HEK293 (cell line): ENCODE data around the gene SYNGR4.

Experiments
- BCL11A ChIP-seq: fragments of 450-650 bp; formaldehyde crosslinking; IDR thresholded peaks from 2 replicates; pipeline ENCODE4 v1.5.1; 2016; ENCODE audit warnings: low read depth, missing biosample characterization, missing genetic modification characterization
- ELK4 ChIP-seq: IDR thresholded peaks from 2 replicates; pipeline ENCODE4 v1.6.1; 2011; ENCODE audit warnings: mild to moderate bottlenecking, low read depth, low read length, borderline replicate concordance
- HOXC10 ChIP-seq: sonication (generic); formaldehyde crosslinking; IDR thresholded peaks from 2 replicates; pipeline ENCODE4 v1.8.1; 2023; ENCODE audit warnings: mild to moderate bottlenecking, missing genetic modification reagents
- KLF16 ChIP-seq: fragments of 450-650 bp; formaldehyde crosslinking; IDR thresholded peaks from 2 replicates; pipeline ENCODE4 v1.5.1; 2017; ENCODE audit warnings: missing biosample characterization, missing genetic modification characterization
- PRDM1 ChIP-seq: fragments of 450-650 bp; formaldehyde crosslinking; IDR thresholded peaks from 2 replicates; pipeline ENCODE4; 2016; ENCODE audit warnings: missing biosample characterization, missing genetic modification characterization
- PRDM2 ChIP-seq: fragments of 450-650 bp; formaldehyde crosslinking; IDR thresholded peaks from 2 replicates; pipeline ENCODE4 v1.5.1; 2016; ENCODE audit warnings: missing biosample characterization, missing genetic modification characterization, borderline replicate concordance
- PRDM4 ChIP-seq: fragments of 450-650 bp; formaldehyde crosslinking; IDR thresholded peaks from 2 replicates; pipeline ENCODE4 v1.5.1; 2017; ENCODE audit warnings: missing biosample characterization, missing genetic modification characterization
- ZNF10 ChIP-seq: fragments of 450-650 bp; formaldehyde crosslinking; IDR thresholded peaks from 2 replicates; pipeline ENCODE4 v1.5.1; 2017; ENCODE audit warnings: missing biosample characterization, missing genetic modification characterization
- ZNF133 ChIP-seq: fragments of 450-650 bp; formaldehyde crosslinking; IDR thresholded peaks from 2 replicates; pipeline ENCODE4 v1.5.1; 2016; ENCODE audit warnings: missing biosample characterization, missing genetic modification characterization
- ZNF155 ChIP-seq: fragments of 450-650 bp; formaldehyde crosslinking; IDR thresholded peaks from 2 replicates; pipeline ENCODE4 v1.5.1; 2016; ENCODE audit warnings: missing biosample characterization, missing genetic modification characterization
- ZNF23 ChIP-seq: fragments of 450-650 bp; formaldehyde crosslinking; IDR thresholded peaks from 2 replicates; pipeline ENCODE4 v1.5.1; 2016; ENCODE audit warnings: missing biosample characterization, missing genetic modification characterization, borderline replicate concordance
- ZNF280D ChIP-seq: fragments of 450-650 bp; formaldehyde crosslinking; IDR thresholded peaks from 2 replicates; pipeline ENCODE4 v1.5.1; 2016; ENCODE audit warnings: missing biosample characterization, missing genetic modification characterization
- ZNF311 ChIP-seq: fragments of 450-650 bp; formaldehyde crosslinking; IDR thresholded peaks from 2 replicates; pipeline ENCODE4 v1.5.1; 2017; ENCODE audit warnings: missing biosample characterization, missing genetic modification characterization, borderline replicate concordance
- ZNF366 ChIP-seq: fragments of 450-650 bp; formaldehyde crosslinking; conservative IDR thresholded peaks from 2 replicates; pipeline ENCODE4 v1.5.1; 2016; ENCODE audit warnings: missing biosample characterization, missing genetic modification characterization
- ZNF398 ChIP-seq: fragments of 450-650 bp; formaldehyde crosslinking; IDR thresholded peaks from 2 replicates; pipeline ENCODE4 v1.5.1; 2017; ENCODE audit warnings: missing biosample characterization, missing genetic modification characterization
- ZNF416 ChIP-seq: fragments of 450-650 bp; formaldehyde crosslinking; IDR thresholded peaks from 2 replicates; pipeline ENCODE4 v1.5.1; 2016; ENCODE audit warnings: missing biosample characterization, missing genetic modification characterization
- ZNF513 ChIP-seq: fragments of 450-650 bp; IDR thresholded peaks from 2 replicates; pipeline ENCODE4 v1.5.1; 2018; ENCODE audit warnings: missing biosample characterization, missing genetic modification characterization
- ZNF530 ChIP-seq: fragments of 450-650 bp; formaldehyde crosslinking; IDR thresholded peaks from 2 replicates; pipeline ENCODE4 v1.5.1; 2016; ENCODE audit warnings: low read depth, missing biosample characterization, missing genetic modification characterization
- ZNF544 ChIP-seq: fragments of 450-650 bp; formaldehyde crosslinking; IDR thresholded peaks from 2 replicates; pipeline ENCODE4 v1.5.0; 2017; ENCODE audit warnings: missing biosample characterization, missing genetic modification characterization
- ZNF558 ChIP-seq: fragments of 450-650 bp; formaldehyde crosslinking; IDR thresholded peaks from 2 replicates; pipeline ENCODE4 v1.5.1; 2016; ENCODE audit warnings: missing biosample characterization, missing genetic modification characterization
- ZNF677 ChIP-seq: fragments of 450-650 bp; IDR thresholded peaks from 2 replicates; pipeline ENCODE4 v1.5.0; 2018; ENCODE audit warnings: missing biosample characterization, mild to moderate bottlenecking, missing genetic modification characterization, moderate library complexity
- ZNF776 ChIP-seq: fragments of 450-650 bp; formaldehyde crosslinking; IDR thresholded peaks from 2 replicates; pipeline ENCODE4 v1.5.0; 2017; ENCODE audit warnings: missing biosample characterization, missing genetic modification characterization, borderline replicate concordance
- ZNF785 ChIP-seq: fragments of 450-650 bp; formaldehyde crosslinking; IDR thresholded peaks from 2 replicates; pipeline ENCODE4 v1.5.1; 2016; ENCODE audit warnings: missing biosample characterization, missing genetic modification characterization
- ZSCAN16 ChIP-seq: fragments of 450-650 bp; formaldehyde crosslinking; IDR thresholded peaks from 2 replicates; pipeline ENCODE4 v1.5.1; 2016; ENCODE audit warnings: missing biosample characterization, missing genetic modification characterization

SYNGR4 gene

GRCh38 chr19:48418317-48419064, 54.3 kb downstream of the SYNGR4 start (continued):
- TF ChIP-seq HOXC10 (no peak), ZNF776 (tag by site-specific recombination) (no peak), PRDM4 (tag by site-specific recombination) (peak; percentile 72), ZNF785 (tag by site-specific recombination) (no peak), PRDM1 (tag by site-specific recombination) (no peak), BCL11A (no peak), ELK4 (no peak), ZNF366 (tag by site-specific recombination) (peak; percentile 56; the same call in 1 of the 2 replicates), ZNF280D (no peak), ZNF677 (no peak), ZNF416 (tag by site-specific recombination) (no peak), ZNF398 (tag by site-specific recombination) (no peak), ZNF10 (tag by site-specific recombination) (no peak; the same call in 1 of the 2 replicates), ZNF133 (tag by site-specific recombination) (no peak), ZNF23 (tag by site-specific recombination) (no peak), PRDM2 (no peak), ZNF513 (tag by site-specific recombination) (no peak), ZNF558 (tag by site-specific recombination) (no peak), KLF16 (tag by site-specific recombination) (no peak), ZNF155 (tag by site-specific recombination) (no peak), ZSCAN16 (tag by site-specific recombination) (no peak), ZNF311 (tag by site-specific recombination) (no peak), ZNF530 (tag by site-specific recombination) (no peak), ZNF544 (tag by site-specific recombination) (no peak)
